Fibroblast of villous mesenchyme (primary cell): ENCODE data around the gene NDUFA12. TPM values are rescaled to one million over a fixed set of nuclear protein-coding genes. Genes with fewer than 3 reads are reported as not detected.

Source experiments
- DNase-seq: peaks from one replicate; pipeline ENCODE4 v3.0.0-alpha.2; 2010; ENCODE audit warnings: low read depth
- H3K4me3 ChIP-seq: 2 replicates; pipeline ENCODE4 v1.5.1; 2011; ENCODE audit warnings: low read depth, mild to moderate bottlenecking, low read length
- CTCF ChIP-seq: IDR thresholded peaks from 2 replicates; pipeline ENCODE4 v1.5.1; 2012; ENCODE audit warnings: low read depth, mild to moderate bottlenecking, low read length; ENCODE audit not compliant: insufficient read depth
- total RNA-seq: library from RNA; depleted of rRNA; stranded (reverse); fragments of >200 nt; gene quantifications from 2 replicates; pipeline ENCODE4 v1.2.3, GENCODE V29; 2012

Gene NDUFA12
- total RNA-seq, 1 donor: 108 TPM

DNA sequence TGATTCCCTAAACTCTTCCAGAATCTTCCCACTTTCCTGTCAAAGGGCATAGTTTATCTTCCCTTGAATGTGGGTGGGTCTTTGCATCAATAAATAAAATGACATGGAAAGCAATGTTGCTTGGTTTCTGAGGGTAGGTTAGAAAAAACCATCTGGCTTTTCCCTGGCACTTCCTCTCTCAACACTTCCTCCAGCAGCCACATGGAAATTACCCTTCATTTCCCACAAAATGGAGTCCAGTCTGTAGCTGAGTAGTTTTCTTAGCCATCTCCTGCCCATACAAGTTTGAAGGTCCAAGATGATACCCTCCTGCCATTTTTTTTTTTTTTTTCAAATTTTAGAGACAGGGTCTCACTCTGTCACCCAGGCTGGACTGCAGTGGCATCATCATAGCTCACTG, 11.1 kb upstream of the NDUFA12 start:
- TF ChIP-seq CTCF: no peak
- no peak overlapping the region for H3K4me3 ChIP-seq
- no peak for DNase-seq

DNA sequence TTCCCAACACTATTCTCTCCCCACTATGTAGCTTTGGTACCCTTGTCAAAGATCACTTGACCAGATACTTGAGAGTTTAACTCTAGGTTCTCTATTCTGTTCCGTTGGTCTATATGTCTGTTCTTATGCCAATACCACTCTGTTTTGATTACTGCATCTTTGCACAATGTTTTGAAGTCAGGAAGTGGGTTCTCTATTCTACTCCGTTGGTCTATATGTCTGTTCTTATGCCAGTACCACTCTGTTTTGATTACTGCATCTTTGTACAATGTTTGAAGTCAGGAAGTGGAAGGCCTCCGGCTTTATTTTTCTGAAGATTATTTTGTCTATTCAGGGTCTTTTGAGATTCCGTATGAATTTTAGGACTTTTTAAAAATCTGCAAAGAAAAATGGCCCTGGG, 2.7 kb upstream of the NDUFA12 start:
- no peak for TF ChIP-seq CTCF
- DNase-seq: no peak
- no peak overlapping the region for H3K4me3 ChIP-seq

DNA sequence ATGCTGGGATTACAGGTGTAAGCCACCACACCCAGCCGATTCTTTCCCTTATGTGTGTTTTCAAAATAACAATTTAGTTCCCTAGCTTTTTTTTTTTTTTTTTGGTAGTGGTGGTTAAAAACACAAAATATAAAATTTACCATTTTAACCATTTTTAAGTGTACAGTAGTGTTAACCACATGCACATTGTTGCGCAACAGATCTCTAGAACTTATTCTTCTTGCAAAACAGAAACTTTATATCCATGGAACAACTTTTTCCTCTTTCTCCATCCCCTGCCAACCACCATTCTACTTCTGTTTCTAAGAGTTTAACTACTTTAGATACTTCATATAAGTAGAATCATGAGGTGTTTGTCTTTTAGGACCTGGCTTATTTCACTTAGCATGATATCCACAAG, 1.1 kb upstream of the NDUFA12 start:
- DNase-seq: peak; percentile 82
- H3K4me3 ChIP-seq: no peak overlapping the region
- no peak for TF ChIP-seq CTCF

GRCh38 chr12:95003921-95004272, 400 bp upstream of the NDUFA12 start:
- no peak for TF ChIP-seq CTCF
- no peak for DNase-seq

DNA sequence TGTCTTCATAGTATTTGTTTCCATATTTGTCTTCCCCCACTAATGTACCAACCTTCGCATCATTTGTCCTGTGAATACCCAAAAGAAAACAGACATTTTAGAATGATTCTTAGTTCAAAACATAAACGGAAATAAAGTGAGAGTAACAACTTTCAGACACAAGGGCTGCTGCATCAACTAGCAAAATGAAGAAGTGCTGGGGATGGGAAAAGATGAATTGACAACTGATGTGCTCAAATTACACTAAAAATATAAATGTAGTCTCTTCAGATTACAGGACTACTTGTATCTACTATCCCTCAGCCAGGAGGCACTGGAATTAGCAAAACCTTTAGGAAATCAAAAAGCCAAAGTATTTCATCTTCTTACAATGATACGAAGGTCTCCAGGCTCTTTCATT, 743 bp downstream of the NDUFA12 start:
- DNase-seq: no peak
- peak overlapping the region; percentile 97 for H3K4me3 ChIP-seq
- no peak for TF ChIP-seq CTCF

More at GRCh38 chr12:95003921-95004272, 400 bp upstream of the NDUFA12 start:
- peak overlapping the region; percentile 97 for H3K4me3 ChIP-seq

DNA sequence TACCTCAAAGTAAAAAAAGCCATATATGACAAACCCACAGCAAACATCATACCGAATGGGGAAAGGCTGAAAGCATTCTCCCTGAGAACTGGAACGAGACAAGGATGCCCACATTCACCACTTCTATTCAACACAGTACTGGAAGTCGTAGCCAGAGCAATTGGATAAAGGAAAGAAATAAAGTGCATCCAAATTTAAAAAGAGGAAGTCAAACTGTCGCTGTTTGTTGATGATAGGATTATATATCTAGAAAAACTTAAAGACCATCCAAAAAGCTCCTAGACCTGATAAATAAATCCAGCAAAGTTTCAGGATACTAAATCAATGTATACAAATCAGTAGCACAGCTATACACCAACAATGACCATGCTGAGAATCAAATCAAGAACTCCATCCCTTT, 5.2 kb downstream of the NDUFA12 start:
- no peak for DNase-seq
- H3K4me3 ChIP-seq: no peak overlapping the region
- no peak for TF ChIP-seq CTCF

DNA sequence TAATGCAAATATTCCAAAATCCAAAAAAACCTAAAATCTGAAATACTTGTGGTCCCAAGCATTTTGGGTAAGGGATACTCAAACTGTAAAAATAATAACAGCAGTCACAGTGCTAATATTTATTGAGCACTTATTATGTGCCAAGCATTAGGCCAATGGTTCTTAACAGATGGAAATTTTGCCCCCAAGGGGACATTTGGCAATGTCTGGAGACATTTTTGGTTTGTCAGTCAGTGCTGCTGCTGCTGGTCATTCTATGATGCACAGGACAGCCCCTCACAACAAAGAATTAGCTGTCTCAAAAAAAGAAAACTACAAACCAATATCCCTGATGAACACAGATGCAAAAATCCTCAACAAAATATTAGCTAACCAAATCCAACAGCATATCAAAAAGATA, 5.8 kb downstream of the NDUFA12 start:
- no peak for TF ChIP-seq CTCF
- H3K4me3 ChIP-seq: no peak overlapping the region
- no peak for DNase-seq
